Retina (tissue), 1 donor: ENCODE results near the gene CSAG1.
"Not testable (repeated sequence)": the region's sequence is repeated elsewhere in the genome, so short reads cannot be mapped to it uniquely, and the experiment has no call there.

Source experiments
- DNase-seq: peaks from one replicate; pipeline ENCODE4 v3.0.0-alpha.2; 2016

The CSAG1 gene

DNA sequence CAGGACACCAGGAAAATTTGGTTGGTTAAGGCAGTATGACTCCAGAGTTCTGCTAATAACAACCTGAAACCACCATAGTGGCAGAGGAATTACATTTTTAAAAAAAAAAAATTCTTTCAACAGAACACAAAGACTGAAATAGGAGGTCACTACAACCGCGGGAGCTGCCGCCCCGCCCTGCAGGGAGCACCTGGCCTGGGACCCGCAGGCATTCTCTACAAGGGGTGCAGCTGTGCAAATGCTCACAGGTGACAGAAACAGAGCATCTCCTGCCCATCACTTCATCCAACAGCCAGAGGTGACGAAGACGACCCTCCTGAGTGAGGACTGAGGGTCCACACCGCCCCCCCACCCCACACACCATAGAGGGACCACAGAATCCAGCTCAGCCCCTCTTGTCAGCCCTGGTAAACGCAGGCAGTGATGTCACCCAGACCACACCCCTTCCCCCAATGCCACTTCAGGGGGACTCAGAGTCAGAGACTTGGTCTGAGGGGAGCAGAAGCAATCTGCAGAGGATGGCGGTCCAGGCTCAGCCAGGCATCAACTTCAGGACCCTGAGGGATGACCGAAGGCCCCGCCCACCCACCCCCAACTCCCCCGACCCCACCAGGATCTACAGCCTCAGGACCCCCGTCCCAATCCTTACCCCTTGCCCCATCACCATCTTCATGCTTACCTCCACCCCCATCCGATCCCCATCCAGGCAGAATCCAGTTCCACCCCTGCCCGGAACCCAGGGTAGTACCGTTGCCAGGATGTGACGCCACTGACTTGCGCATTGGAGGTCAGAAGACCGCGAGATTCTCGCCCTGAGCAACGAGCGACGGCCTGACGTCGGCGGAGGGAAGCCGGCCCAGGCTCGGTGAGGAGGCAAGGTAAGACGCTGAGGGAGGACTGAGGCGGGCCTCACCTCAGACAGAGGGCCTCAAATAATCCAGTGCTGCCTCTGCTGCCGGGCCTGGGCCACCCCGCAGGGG is 35.3 kb downstream of the CSAG1 start, which contains the start of gene MAGEA3:
Gene MAGEA3, plus strand, starts transcription at position 843 of the 980 bp plus-strand sequence. CDS start 2,039 bp downstream, outside the sequence.
- not testable (repeated sequence) for DNase-seq

- DNase-seq, result not testable (repeated sequence)
Observed at GRCh38 chrX:152681012-152681411, 52.5 kb downstream of the CSAG1 start.
